ENCODE data around the gene ZNF521.

The ZNF521 gene

DNA sequence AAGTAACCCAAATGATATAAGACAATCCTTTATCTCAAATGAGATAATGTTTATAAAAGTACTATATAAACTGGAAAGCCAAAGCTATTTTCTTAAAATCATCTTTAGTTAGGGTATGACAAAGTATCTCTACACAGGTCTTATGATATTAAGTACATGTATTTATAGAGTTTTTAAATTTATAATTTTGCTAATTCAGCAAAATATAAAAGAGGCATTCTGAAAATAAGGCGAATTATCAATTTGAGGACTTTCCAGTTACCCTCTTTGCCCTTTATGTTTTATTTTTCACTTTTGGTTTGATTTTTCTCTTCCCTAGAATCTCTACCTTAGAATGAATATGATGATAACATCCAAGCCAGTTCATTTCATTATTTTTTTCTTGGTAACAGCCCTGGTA, 115.2 kb downstream of the ZNF521 start:
- no peak for DNase-seq (ENCODE audit: insufficient read length, low spot score)
- FAIRE-seq: no peak
- TF ChIP-seq POLR2A (IDR thresholded peaks at IDR 0.05; ENCODE audit: low read depth, low read length) (no peak), POU2F2 (IDR thresholded peaks at IDR 0.05; ENCODE audit: low read depth, low read length) (no peak), SPI1 (IDR thresholded peaks at IDR 0.05; ENCODE audit: low read depth, low read length) (no peak), POLR2AphosphoS5 (IDR thresholded peaks at IDR 0.05; ENCODE audit: low read depth, low read length) (no peak), TAF1 (IDR thresholded peaks at IDR 0.05; ENCODE audit: low read depth, low read length) (no peak), PAX5 (IDR thresholded peaks at IDR 0.05; ENCODE audit: insufficient read depth, low read length, severe bottlenecking) (no peak)

DNA sequence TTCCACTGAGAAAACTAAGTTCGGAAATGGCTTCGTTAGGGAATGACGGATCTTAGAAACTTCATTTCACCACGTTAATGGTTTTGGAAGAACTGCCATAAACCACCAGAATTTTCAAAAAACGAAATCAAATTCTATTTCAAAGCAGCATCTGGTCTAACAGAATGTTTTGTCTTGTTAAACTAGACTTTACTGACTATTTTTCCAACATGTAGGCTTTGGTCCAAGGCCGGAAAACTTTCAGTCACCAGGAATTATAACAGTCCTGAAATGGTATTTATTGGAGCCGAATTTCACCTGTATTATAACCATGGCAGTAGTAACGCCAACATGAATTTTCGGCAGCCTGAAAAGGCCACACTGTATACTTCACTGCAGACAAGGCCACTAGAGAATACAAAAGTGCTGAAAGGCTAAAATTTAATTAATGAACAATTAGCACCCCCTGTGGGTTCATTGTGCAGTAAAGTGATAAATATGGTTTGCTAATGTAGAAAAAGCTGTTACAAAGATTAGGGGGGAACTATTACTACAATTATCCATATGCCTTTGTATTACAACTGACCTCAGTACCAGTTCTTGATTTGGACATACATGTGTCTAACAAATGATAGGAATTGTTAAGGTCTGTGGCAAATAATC, 116.4 kb downstream of the ZNF521 start:
- DNase-seq (ENCODE audit: insufficient read length, low spot score) (no peak), FAIRE-seq (no peak)
- TF ChIP-seq POLR2A (IDR thresholded peaks at IDR 0.05; ENCODE audit: low read depth, low read length): no peak
- TF ChIP-seq SPI1 (IDR thresholded peaks at IDR 0.05; ENCODE audit: low read depth, low read length): no peak
- no peak for TF ChIP-seq POU2F2 (IDR thresholded peaks at IDR 0.05; ENCODE audit: low read depth, low read length)
- TF ChIP-seq TAF1 (IDR thresholded peaks at IDR 0.05; ENCODE audit: low read depth, low read length): no peak
- TF ChIP-seq PAX5 (IDR thresholded peaks at IDR 0.05; ENCODE audit: insufficient read depth, low read length, severe bottlenecking): no peak
- TF ChIP-seq POLR2AphosphoS5 (IDR thresholded peaks at IDR 0.05; ENCODE audit: low read depth, low read length): no peak

DNA sequence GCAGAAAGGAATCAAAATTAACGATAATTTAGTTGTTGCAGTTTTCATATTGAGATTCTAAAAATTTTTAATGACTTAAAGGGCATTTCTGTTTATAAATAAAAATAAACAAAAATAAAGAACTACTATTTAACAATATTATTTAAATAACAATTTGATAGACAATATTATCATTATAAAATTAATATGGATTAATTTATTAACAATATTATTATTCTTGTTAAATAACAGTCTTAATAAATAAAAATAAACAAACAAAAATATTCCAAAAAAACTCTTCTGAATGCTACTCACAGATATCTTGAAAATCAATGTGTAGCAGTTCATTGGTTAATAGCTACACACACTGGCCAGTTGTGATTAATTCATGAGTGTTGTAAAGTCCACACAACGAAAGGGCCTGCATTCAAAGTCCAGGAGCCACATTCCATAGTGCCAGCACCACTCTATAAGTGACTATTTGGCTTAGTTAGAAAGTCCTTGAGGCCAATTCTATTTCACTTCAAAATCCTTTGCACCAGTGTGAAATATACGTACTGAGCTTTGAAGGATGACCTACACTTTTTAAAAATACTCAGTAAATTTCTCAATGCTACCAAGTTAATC, 117.1 kb downstream of the ZNF521 start:
- DNase-seq (ENCODE audit: insufficient read length, low spot score) (no peak), FAIRE-seq (no peak)
- TF ChIP-seq SPI1 (IDR thresholded peaks at IDR 0.05; ENCODE audit: low read depth, low read length): no peak
- TF ChIP-seq POU2F2 (IDR thresholded peaks at IDR 0.05; ENCODE audit: low read depth, low read length): no peak

DNA sequence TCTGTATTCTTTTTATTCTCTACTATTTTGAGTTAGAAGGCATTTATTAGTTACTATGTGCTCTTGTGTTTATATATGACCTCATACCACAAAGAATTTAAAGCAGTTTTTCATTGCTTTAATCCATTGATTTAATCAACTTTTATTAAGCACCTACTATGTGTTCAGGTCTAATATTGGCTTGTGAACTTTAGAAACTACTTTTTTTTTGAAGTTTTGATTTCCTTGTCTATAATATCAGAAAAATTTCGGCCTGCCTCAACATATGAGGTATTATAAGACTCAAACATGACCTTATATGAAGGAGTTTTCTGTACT, 117.7 kb downstream of the ZNF521 start:
- no peak for TF ChIP-seq POLR2A (IDR thresholded peaks at IDR 0.05; ENCODE audit: low read depth, low read length)
- TF ChIP-seq POLR2AphosphoS5 (IDR thresholded peaks at IDR 0.05; ENCODE audit: low read depth, low read length): no peak
- no peak for TF ChIP-seq PAX5 (IDR thresholded peaks at IDR 0.05; ENCODE audit: insufficient read depth, low read length, severe bottlenecking)
- TF ChIP-seq SPI1 (IDR thresholded peaks at IDR 0.05; ENCODE audit: low read depth, low read length): no peak
- TF ChIP-seq POU2F2 (IDR thresholded peaks at IDR 0.05; ENCODE audit: low read depth, low read length): no peak
- no peak for TF ChIP-seq TAF1 (IDR thresholded peaks at IDR 0.05; ENCODE audit: low read depth, low read length)
- DNase-seq (ENCODE audit: insufficient read length, low spot score) (no peak), FAIRE-seq (no peak)

DNA sequence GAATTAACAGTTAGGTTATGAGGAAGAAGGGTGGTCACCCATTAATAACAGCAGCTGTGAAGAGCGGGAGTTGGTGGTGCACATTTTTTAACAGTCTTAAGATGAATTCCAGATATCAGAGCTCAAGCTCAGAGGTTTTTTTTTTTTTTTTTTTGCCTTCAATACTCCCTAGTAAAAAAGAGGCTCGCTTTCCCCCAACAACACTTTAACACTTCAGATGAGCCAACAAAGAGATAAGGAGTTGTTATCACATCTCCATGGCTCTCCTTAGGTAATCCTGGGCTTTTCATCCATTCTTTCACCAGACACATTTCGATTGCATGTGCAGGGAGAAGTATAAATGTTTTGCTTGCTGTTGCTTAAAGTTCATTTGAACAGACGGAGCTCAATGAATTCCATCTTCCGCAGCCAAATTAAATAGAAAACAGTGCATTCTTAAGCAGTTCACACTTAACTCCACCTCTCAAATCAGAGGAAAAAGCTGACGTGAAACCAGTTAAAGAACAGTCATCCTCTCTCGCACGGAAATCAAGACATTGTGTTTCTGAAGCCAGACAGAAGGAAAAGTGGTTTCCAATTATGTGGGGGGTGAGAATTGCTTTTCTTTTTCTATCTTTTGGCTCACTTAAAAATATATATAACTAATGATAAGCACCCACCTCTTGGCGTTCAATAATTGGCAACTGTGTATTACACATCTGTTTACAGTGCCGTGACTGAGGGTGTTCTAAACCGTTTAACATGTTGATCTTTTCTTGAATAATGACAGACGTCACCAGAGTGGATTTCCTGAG, 118.2 kb downstream of the ZNF521 start:
- FAIRE-seq (no peak), DNase-seq (ENCODE audit: insufficient read length, low spot score) (no peak)
- TF ChIP-seq TAF1 (IDR thresholded peaks at IDR 0.05; ENCODE audit: low read depth, low read length) (no peak), POU2F2 (IDR thresholded peaks at IDR 0.05; ENCODE audit: low read depth, low read length) (no peak), POLR2A (IDR thresholded peaks at IDR 0.05; ENCODE audit: low read depth, low read length) (no peak), SPI1 (IDR thresholded peaks at IDR 0.05; ENCODE audit: low read depth, low read length) (no peak)

DNA sequence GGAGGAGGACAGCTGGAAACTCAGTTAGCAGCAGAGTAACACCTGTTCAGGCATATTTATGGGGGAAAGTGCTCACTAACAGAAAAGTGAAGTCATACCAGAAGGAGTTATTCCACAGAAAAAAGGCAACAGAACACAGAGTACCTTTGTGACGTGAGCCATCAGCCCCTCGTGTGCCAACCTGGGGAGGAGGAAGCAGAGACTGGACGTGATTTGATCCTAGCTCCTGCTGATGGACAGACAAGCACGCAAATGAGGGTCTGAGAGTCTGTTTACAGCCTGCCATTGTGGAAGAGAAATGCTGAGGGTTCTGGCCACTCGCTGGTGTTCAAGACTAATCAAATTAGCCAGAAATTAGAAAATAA, 120.7 kb downstream of the ZNF521 start:
- no peak for DNase-seq (ENCODE audit: insufficient read length, low spot score)
- FAIRE-seq: peak; percentile 9
- no peak for TF ChIP-seq POLR2A (IDR thresholded peaks at IDR 0.05; ENCODE audit: low read depth, low read length)
- TF ChIP-seq PAX5 (IDR thresholded peaks at IDR 0.05; ENCODE audit: insufficient read depth, low read length, severe bottlenecking): no peak
- TF ChIP-seq SPI1 (IDR thresholded peaks at IDR 0.05; ENCODE audit: low read depth, low read length): no peak
- TF ChIP-seq POLR2AphosphoS5 (IDR thresholded peaks at IDR 0.05; ENCODE audit: low read depth, low read length): no peak
- no peak for TF ChIP-seq POU2F2 (IDR thresholded peaks at IDR 0.05; ENCODE audit: low read depth, low read length)
- no peak for TF ChIP-seq TAF1 (IDR thresholded peaks at IDR 0.05; ENCODE audit: low read depth, low read length)

DNA sequence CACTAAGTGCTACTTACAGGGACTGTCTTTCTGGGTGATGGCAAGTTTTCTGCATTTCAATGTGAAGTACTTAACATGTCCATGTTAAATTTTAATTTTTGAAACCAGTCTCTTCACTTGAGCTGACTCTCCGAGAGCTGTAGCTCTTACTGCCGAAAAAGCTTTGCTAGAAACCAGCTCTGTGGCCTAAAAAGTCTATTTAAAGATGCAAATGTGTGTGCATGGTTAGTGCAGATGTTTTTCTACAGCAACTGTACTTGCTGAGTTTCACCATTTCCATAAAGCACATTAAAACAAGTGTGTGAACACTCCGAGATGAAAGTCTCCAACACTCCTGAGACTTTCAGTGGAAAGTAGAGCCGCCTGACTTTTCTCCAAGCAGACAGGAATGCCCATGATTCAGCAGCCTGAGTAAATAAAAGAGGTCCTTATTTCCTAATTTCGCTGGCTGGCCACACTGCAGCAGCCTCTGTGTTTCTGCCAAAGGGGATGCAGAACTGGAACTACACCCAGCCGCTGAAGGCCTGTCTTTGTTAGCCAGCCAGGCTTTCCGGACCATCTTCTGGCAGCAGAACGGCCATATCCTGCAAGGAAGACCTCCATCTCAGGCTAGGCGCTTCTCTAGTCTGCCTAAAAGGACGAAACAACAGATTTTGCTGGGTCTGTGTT, 121.2 kb downstream of the ZNF521 start:
- no peak for FAIRE-seq

DNA sequence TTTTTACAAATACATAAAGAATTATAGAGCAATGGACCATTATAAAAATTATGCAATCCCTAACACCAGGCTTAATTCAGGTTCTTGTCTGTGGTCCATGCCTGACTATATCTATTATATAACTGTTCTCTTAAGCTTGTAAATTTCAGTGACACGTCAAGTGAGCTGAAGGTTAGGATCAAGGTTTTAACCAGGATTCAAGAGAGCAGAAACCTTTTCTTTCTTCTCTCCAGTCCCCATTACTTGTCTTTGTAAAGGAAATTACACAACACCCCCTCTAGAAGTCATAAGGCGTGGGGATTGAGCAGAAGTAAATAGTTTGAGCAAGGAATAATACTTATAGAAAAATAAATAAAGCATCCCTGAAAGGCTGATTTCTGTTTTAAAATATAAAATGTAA, 122.0 kb downstream of the ZNF521 start:
- DNase-seq (ENCODE audit: insufficient read length, low spot score) (no peak), FAIRE-seq (no peak)
- TF ChIP-seq PAX5 (IDR thresholded peaks at IDR 0.05; ENCODE audit: insufficient read depth, low read length, severe bottlenecking) (no peak), POU2F2 (IDR thresholded peaks at IDR 0.05; ENCODE audit: low read depth, low read length) (no peak), POLR2AphosphoS5 (IDR thresholded peaks at IDR 0.05; ENCODE audit: low read depth, low read length) (no peak), POLR2A (IDR thresholded peaks at IDR 0.05; ENCODE audit: low read depth, low read length) (no peak), TAF1 (IDR thresholded peaks at IDR 0.05; ENCODE audit: low read depth, low read length) (no peak)

More for the DNA sequence above, 121.2 kb downstream of the ZNF521 start:
- TF ChIP-seq POU2F2 (IDR thresholded peaks at IDR 0.05; ENCODE audit: low read depth, low read length): no peak
- no peak for TF ChIP-seq SPI1 (IDR thresholded peaks at IDR 0.05; ENCODE audit: low read depth, low read length)
- no peak for TF ChIP-seq TAF1 (IDR thresholded peaks at IDR 0.05; ENCODE audit: low read depth, low read length)
- TF ChIP-seq POLR2A (IDR thresholded peaks at IDR 0.05; ENCODE audit: low read depth, low read length): no peak
- no peak for TF ChIP-seq POLR2AphosphoS5 (IDR thresholded peaks at IDR 0.05; ENCODE audit: low read depth, low read length)
- no peak for TF ChIP-seq PAX5 (IDR thresholded peaks at IDR 0.05; ENCODE audit: insufficient read depth, low read length, severe bottlenecking)
- DNase-seq (ENCODE audit: insufficient read length, low spot score): no peak

DNA sequence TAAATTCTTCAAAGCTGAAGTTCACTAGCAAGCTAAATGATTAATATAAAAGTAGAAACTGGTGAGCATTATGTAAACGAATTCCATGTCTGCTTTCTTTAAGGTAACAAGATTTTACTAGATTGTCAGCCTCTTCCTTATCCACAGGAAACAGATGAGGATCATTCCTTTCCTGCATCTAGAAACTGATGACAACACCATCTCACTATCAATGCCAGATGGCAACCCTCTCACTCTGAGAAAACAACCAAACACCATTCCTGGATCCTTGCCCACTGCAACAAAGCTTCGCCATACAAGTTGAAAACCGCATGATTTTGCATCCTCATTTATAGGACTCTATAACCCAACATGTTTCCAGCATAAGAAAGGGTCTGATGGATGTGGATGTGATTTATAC, 122.9 kb downstream of the ZNF521 start:
- DNase-seq (ENCODE audit: insufficient read length, low spot score): no peak
- TF ChIP-seq TAF1 (IDR thresholded peaks at IDR 0.05; ENCODE audit: low read depth, low read length): no peak
- TF ChIP-seq POLR2AphosphoS5 (IDR thresholded peaks at IDR 0.05; ENCODE audit: low read depth, low read length): no peak
- TF ChIP-seq SPI1 (IDR thresholded peaks at IDR 0.05; ENCODE audit: low read depth, low read length): no peak
- no peak for TF ChIP-seq POU2F2 (IDR thresholded peaks at IDR 0.05; ENCODE audit: low read depth, low read length)
- no peak for TF ChIP-seq PAX5 (IDR thresholded peaks at IDR 0.05; ENCODE audit: insufficient read depth, low read length, severe bottlenecking)
- FAIRE-seq: no peak

Measured in GM12891 (cell line).